H1 (cell line): ENCODE measurements around the gene ACO1. TPM values are rescaled to one million over a fixed set of nuclear protein-coding genes. Genes with fewer than 3 reads are reported as not detected.

Source experiments
- ASH2L ChIP-seq: fragments of 200-600, 300-600 bp; sonication (generic); IDR thresholded peaks from one replicate; pipeline ENCODE4 v1.7.1; 2017; ENCODE audit warnings: low read length
- BACH1 ChIP-seq: IDR thresholded peaks from 2 replicates; pipeline ENCODE4 v1.6.1; 2012; ENCODE audit warnings: low read length, improper control_type of control experiment
- SP1 ChIP-seq: IDR thresholded peaks from 2 replicates; pipeline ENCODE4 v1.6.1; 2011; ENCODE audit warnings: low read depth, low read length
- polyA plus RNA-seq, 7 experiments: library from polyadenylated mRNA; depleted of rRNA in 3 of 7; stranded (reverse) in 5 of 7; unstranded in 2 of 7; fragments of >200 nt in 5 of 7; fragments of 200-250 nt in 2 of 7; gene quantifications; 1 replicate in 5 of 7; 2 replicates in 1 of 7; 4 replicates in 1 of 7; pipeline versions ENCODE4 v1.2.1 to v1.2.3, GENCODE V29; 2011 to 2013; ENCODE audit warnings: missing spikeins in 2 of 7, mixed read lengths in 2 of 7
- total RNA-seq: library from RNA; stranded (reverse); fragmentation: NEBNext Ultra II Directional; extraction: Animal tissue kit (Norgen Biotek cat#: 25700); gene quantifications from 2 replicates; pipeline ENCODE4 v1.2.1, GENCODE V29; 2021
- TF ChIP-seq, protein P1 (sequence below): IDR thresholded peaks from 2 replicates; pipeline ENCODE4 v1.6.1; 2012; ENCODE audit warnings: low read length, inconsistent platforms

The ACO1 gene
- total and polyA plus RNA-seq, 2 of the 8 experiments (the other 6 are each of a cell fraction or from before 2014, with no cell fraction given), result 39.3 to 49.8 TPM

DNA sequence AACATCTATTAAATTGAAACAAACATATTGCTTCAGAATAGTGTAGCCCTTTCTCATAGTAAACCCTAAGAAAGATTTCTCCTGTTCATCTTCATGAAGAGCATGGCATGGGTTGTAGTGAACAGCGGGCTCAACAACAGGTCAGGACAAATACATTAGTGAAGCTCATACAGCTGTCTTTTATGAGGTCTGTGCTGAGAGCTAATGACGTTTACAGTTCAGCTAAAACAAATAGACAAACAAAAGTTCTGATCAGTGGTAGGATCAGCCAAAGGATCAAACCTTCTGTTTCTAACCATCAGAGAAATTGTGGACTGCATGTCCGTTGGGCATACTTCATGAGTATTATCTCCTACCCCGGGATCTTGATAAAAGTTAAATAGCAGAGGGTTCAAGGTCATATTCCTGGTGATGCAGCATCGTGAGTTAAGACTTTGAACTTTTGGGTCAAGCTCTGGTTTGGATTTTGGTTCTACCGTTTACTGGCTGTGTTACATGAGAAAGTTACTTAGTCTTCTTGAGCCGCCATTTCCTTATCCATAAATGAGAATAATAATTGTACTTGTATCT, 37.9 kb downstream of the ACO1 start (continued):
- no peak for TF ChIP-seq BACH1
- TF ChIP-seq SP1, result no peak
- TF ChIP-seq ASH2L, result no peak
- TF ChIP-seq, protein P1, sequence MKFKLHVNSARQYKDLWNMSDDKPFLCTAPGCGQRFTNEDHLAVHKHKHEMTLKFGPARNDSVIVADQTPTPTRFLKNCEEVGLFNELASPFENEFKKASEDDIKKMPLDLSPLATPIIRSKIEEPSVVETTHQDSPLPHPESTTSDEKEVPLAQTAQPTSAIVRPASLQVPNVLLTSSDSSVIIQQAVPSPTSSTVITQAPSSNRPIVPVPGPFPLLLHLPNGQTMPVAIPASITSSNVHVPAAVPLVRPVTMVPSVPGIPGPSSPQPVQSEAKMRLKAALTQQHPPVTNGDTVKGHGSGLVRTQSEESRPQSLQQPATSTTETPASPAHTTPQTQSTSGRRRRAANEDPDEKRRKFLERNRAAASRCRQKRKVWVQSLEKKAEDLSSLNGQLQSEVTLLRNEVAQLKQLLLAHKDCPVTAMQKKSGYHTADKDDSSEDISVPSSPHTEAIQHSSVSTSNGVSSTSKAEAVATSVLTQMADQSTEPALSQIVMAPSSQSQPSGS, result no peak
